HepG2 (cell line): ENCODE data around the gene NAA25. TPM values are rescaled to one million over a fixed set of nuclear protein-coding genes. Genes with fewer than 3 reads are reported as not detected.

Experiments used
- ELF4 ChIP-seq: sonication (generic); formaldehyde crosslinking; IDR thresholded peaks from 2 replicates; pipeline ENCODE4 v1.5.0; 2020; ENCODE audit warnings: missing genetic modification reagents, mild to moderate bottlenecking, moderate library complexity, borderline replicate concordance
- IRX3 ChIP-seq: sonication (generic); formaldehyde crosslinking; IDR thresholded peaks from 2 replicates; pipeline ENCODE4 v1.8.1; 2023; ENCODE audit warnings: mild to moderate bottlenecking, low read depth, missing genetic modification reagents, borderline replicate concordance
- KLF12 ChIP-seq: sonication (generic); formaldehyde crosslinking; IDR thresholded peaks from 2 replicates; pipeline ENCODE4 v1.4.0; 2020; ENCODE audit warnings: missing genetic modification reagents, borderline replicate concordance
- MED8 ChIP-seq: sonication (generic); formaldehyde crosslinking; IDR thresholded peaks from 2 replicates; pipeline ENCODE4 v1.8.1; 2023; ENCODE audit warnings: mild to moderate bottlenecking, missing genetic modification reagents; ENCODE audit not compliant: insufficient replicate concordance
- NAIF1 ChIP-seq: sonication (generic); formaldehyde crosslinking; IDR thresholded peaks from 2 replicates; pipeline ENCODE4 v1.5.0; 2020; ENCODE audit warnings: mild to moderate bottlenecking, missing genetic modification reagents, borderline replicate concordance
- NFRKB ChIP-seq: fragments of 450-650 bp; IDR thresholded peaks from 2 replicates; pipeline ENCODE4 v1.6.1; 2017
- NR2C2 ChIP-seq: sonication (generic); formaldehyde crosslinking; IDR thresholded peaks from 2 replicates; pipeline ENCODE4 v1.4.0; 2020; ENCODE audit warnings: missing genetic modification reagents, mild to moderate bottlenecking, moderate library complexity, borderline replicate concordance
- PAWR ChIP-seq: sonication (generic); formaldehyde crosslinking; IDR thresholded peaks from 2 replicates; pipeline ENCODE4 v1.4.0; 2020; ENCODE audit warnings: missing genetic modification reagents, mild to moderate bottlenecking, borderline replicate concordance
- PCBP1 ChIP-seq: fragments of 200-400 bp; formaldehyde crosslinking; IDR thresholded peaks from 2 replicates; pipeline ENCODE4 v1.6.1; 2017; ENCODE audit warnings: mild to moderate bottlenecking, low read depth, low read length, borderline replicate concordance
- POLR2AphosphoS2 ChIP-seq: IDR thresholded peaks from 2 replicates; pipeline ENCODE4 v1.6.1; 2011; ENCODE audit warnings: low read depth, low read length, improper control_type of control experiment
- SRY ChIP-seq: sonication (generic); formaldehyde crosslinking; IDR thresholded peaks from 2 replicates; pipeline ENCODE4 v1.8.0; 2022; ENCODE audit warnings: mild to moderate bottlenecking, missing genetic modification reagents
- TGIF2 ChIP-seq: IDR thresholded peaks from 2 replicates; pipeline ENCODE4 v1.6.1; 2016; ENCODE audit warnings: control low read depth, missing compliant biosample characterization
- ZBTB20 ChIP-seq: sonication (generic); formaldehyde crosslinking; IDR thresholded peaks from 2 replicates; pipeline ENCODE4 v1.8.1; 2023; ENCODE audit warnings: missing genetic modification reagents, low read depth, mild to moderate bottlenecking, borderline replicate concordance
- ZNF274 ChIP-seq: sonication (generic); formaldehyde crosslinking; IDR thresholded peaks from 2 replicates; pipeline ENCODE4 v1.5.1; 2020; ENCODE audit warnings: mild to moderate bottlenecking, missing genetic modification reagents
- ZNF652 ChIP-seq: IDR thresholded peaks from 2 replicates; pipeline ENCODE4 v1.6.1; 2016; ENCODE audit warnings: low read depth, borderline replicate concordance
- ZNF724P ChIP-seq: sonication (generic); formaldehyde crosslinking; IDR thresholded peaks from 2 replicates; pipeline ENCODE4 v1.8.0; 2022; ENCODE audit warnings: missing genetic modification reagents, borderline replicate concordance
- polyA plus RNA-seq, 8 experiments: library from polyadenylated mRNA; depleted of rRNA in 3 of 8; stranded (reverse) in 7 of 8; unstranded in 1 of 8; fragments of >200 nt; fragmentation: Illumina TruSeq in 4 of 8; extraction: Trizol in 4 of 8; gene quantifications; 2 replicates each; pipeline versions ENCODE4 v1.2.1 to v1.2.3, GENCODE V29; 2011 to 2016; ENCODE audit warnings: low read depth in 4 of 8, missing spikeins in 1 of 8, mixed read lengths in 1 of 8; ENCODE audit not compliant: insufficient read depth in 1 of 8
- total RNA-seq, 5 experiments: library from RNA; depleted of rRNA; stranded (reverse); fragments of >200 nt; fragmentation: Illumina TruSeq; extraction: Trizol; gene quantifications; 2 replicates each; pipeline ENCODE4 v1.2.3, GENCODE V29; 2016; ENCODE audit warnings: low read depth in 1 of 5
- TF ChIP-seq, protein P1 (sequence below): sonication (generic); formaldehyde crosslinking; IDR thresholded peaks from 2 replicates; pipeline ENCODE4 v1.8.1; 2023; ENCODE audit warnings: missing genetic modification reagents, inconsistent platforms, borderline replicate concordance
- TF ChIP-seq, protein P2 (sequence below): sonication (generic); formaldehyde crosslinking; IDR thresholded peaks from 2 replicates; pipeline ENCODE4 v1.4.0; 2020; ENCODE audit warnings: mild to moderate bottlenecking, missing genetic modification reagents
- TF ChIP-seq, protein P3 (sequence below): sonication (generic); formaldehyde crosslinking; IDR thresholded peaks from 2 replicates; pipeline ENCODE4 v1.4.0; 2020; ENCODE audit warnings: missing genetic modification reagents, mild to moderate bottlenecking, borderline replicate concordance
- TF ChIP-seq, protein P4 (sequence below): sonication (generic); formaldehyde crosslinking; IDR thresholded peaks from 2 replicates; pipeline ENCODE4 v1.4.0; 2020; ENCODE audit warnings: missing genetic modification reagents

Gene NAA25
- total and polyA plus RNA-seq, 2 of the 13 experiments (the other 11 are each of a cell fraction or from before 2014, with no cell fraction given), result 11.4 to 32.0 TPM

DNA sequence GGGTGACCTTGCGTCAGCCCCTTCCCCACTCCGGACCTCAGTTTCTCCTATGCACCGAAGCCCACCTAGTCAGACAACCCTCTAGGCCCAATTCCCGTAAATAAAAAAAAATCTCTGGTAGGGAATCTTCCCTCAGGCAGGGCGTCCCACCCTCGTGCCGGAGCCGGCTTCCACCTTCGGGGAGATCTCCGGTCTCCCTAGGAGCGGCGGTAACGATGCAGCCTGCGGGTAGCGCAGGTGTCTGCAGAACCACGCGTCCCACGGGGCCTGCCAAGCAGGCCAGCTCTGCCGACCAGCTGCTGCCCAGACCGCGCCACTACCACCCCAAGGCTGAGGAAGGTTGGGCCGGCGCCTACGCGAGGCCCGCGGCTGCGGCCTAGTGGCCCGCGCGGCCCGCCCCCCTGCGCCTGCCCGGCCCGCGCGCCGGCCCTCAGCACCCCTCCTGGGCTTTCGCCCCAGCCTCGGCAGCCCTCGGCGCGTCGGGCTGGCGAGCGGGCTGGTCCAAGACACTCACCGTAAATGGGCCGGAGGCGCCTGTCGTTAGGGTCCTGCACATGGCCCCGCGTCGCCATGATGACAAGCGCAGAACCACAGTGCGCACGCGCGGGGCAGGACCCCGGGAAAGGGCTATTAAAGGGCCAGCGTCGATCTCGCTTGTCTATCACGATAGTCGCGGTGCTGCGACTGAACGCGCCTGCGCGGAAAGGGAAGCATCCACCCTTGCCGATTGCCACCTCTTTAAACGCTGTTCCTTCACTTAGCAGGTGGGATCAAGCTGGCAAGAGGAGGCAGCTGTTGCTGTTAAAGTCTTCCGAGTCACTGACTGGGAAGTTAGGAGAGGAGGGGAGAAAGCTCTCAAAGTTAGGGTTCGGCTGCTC lies at the start of gene NAA25 (continued):
- TF ChIP-seq, protein P1, sequence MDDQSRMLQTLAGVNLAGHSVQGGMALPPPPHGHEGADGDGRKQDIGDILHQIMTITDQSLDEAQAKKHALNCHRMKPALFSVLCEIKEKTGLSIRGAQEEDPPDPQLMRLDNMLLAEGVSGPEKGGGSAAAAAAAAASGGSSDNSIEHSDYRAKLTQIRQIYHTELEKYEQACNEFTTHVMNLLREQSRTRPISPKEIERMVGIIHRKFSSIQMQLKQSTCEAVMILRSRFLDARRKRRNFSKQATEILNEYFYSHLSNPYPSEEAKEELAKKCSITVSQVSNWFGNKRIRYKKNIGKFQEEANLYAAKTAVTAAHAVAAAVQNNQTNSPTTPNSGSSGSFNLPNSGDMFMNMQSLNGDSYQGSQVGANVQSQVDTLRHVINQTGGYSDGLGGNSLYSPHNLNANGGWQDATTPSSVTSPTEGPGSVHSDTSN, result no peak
- no peak for TF ChIP-seq ZBTB20 (CRISPR knock-in tag)
- TF ChIP-seq, protein P2, sequence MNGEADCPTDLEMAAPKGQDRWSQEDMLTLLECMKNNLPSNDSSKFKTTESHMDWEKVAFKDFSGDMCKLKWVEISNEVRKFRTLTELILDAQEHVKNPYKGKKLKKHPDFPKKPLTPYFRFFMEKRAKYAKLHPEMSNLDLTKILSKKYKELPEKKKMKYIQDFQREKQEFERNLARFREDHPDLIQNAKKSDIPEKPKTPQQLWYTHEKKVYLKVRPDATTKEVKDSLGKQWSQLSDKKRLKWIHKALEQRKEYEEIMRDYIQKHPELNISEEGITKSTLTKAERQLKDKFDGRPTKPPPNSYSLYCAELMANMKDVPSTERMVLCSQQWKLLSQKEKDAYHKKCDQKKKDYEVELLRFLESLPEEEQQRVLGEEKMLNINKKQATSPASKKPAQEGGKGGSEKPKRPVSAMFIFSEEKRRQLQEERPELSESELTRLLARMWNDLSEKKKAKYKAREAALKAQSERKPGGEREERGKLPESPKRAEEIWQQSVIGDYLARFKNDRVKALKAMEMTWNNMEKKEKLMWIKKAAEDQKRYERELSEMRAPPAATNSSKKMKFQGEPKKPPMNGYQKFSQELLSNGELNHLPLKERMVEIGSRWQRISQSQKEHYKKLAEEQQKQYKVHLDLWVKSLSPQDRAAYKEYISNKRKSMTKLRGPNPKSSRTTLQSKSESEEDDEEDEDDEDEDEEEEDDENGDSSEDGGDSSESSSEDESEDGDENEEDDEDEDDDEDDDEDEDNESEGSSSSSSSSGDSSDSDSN (CRISPR knock-in tag), result peak; percentile 96
- peak; percentile 68; the same call in 1 of the 2 replicates for TF ChIP-seq ZNF274 (CRISPR knock-in tag)
- TF ChIP-seq PAWR (CRISPR knock-in tag), result no peak
- TF ChIP-seq SRY (CRISPR knock-in tag), result peak; percentile 82; the same call in 1 of the 2 replicates
- TF ChIP-seq ZNF724P (CRISPR knock-in tag), result no peak
- TF ChIP-seq ZNF652 (CRISPR knock-in tag), result no peak
- TF ChIP-seq, protein P3, sequence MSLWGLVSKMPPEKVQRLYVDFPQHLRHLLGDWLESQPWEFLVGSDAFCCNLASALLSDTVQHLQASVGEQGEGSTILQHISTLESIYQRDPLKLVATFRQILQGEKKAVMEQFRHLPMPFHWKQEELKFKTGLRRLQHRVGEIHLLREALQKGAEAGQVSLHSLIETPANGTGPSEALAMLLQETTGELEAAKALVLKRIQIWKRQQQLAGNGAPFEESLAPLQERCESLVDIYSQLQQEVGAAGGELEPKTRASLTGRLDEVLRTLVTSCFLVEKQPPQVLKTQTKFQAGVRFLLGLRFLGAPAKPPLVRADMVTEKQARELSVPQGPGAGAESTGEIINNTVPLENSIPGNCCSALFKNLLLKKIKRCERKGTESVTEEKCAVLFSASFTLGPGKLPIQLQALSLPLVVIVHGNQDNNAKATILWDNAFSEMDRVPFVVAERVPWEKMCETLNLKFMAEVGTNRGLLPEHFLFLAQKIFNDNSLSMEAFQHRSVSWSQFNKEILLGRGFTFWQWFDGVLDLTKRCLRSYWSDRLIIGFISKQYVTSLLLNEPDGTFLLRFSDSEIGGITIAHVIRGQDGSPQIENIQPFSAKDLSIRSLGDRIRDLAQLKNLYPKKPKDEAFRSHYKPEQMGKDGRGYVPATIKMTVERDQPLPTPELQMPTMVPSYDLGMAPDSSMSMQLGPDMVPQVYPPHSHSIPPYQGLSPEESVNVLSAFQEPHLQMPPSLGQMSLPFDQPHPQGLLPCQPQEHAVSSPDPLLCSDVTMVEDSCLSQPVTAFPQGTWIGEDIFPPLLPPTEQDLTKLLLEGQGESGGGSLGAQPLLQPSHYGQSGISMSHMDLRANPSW, result no peak
- TF ChIP-seq MED8 (CRISPR knock-in tag), result no peak
- TF ChIP-seq ELF4 (CRISPR knock-in tag), result no peak
- TF ChIP-seq TGIF2 (CRISPR knock-in tag), result peak; percentile 96
- no peak for TF ChIP-seq NFRKB
- TF ChIP-seq NR2C2 (CRISPR knock-in tag), result 0 out of 2 replicates have a peak, but pooled peaks have one; percentile 37
- TF ChIP-seq, protein P4, sequence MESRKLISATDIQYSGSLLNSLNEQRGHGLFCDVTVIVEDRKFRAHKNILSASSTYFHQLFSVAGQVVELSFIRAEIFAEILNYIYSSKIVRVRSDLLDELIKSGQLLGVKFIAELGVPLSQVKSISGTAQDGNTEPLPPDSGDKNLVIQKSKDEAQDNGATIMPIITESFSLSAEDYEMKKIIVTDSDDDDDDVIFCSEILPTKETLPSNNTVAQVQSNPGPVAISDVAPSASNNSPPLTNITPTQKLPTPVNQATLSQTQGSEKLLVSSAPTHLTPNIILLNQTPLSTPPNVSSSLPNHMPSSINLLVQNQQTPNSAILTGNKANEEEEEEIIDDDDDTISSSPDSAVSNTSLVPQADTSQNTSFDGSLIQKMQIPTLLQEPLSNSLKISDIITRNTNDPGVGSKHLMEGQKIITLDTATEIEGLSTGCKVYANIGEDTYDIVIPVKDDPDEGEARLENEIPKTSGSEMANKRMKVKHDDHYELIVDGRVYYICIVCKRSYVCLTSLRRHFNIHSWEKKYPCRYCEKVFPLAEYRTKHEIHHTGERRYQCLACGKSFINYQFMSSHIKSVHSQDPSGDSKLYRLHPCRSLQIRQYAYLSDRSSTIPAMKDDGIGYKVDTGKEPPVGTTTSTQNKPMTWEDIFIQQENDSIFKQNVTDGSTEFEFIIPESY (CRISPR knock-in tag), result 0 out of 2 replicates have a peak, but pooled peaks have one; percentile 12
- TF ChIP-seq POLR2AphosphoS2, result no peak
- no peak for TF ChIP-seq PCBP1
- no peak for TF ChIP-seq KLF12 (CRISPR knock-in tag)
- peak; percentile 61; the same call in 1 of the 2 replicates for TF ChIP-seq NAIF1 (CRISPR knock-in tag)
- 0 out of 2 replicates have a peak, but pooled peaks have one; percentile 25 for TF ChIP-seq IRX3 (CRISPR knock-in tag)
